Adrenal gland (tissue), 12 donors: ENCODE measurements around the gene C19orf25. TPM values are rescaled to one million over a fixed set of nuclear protein-coding genes. Genes with fewer than 3 reads are reported as not detected.

ENCODE experiments used
- DNase-seq, 7 donors: peaks; one replicate each; pipeline ENCODE4 v3.0.0-alpha.2; 2019 to 2020
- H3K27ac ChIP-seq, 5 donors: fragments of 200-600 bp; sonication (generic) in 4 of 5; 1 replicate in 3 of 5; 2 replicates in 2 of 5; pipeline versions ENCODE4 v1.5.1 to v1.8.0; 2016 to 2020; ENCODE audit warnings: mild to moderate bottlenecking in 1 of 5
- H3K27me3 ChIP-seq: fragments of 200-600 bp; 2 replicates; pipeline ENCODE4 v1.8.0; 2021
- H3K36me3 ChIP-seq, 2 donors: fragments of 200-600 bp; replicated peaks in 1 of 2; 1 replicate in 1 of 2; 2 replicates in 1 of 2; pipeline versions ENCODE4 v1.5.1 to v1.8.0; 2018 to 2022
- H3K4me1 ChIP-seq, 2 donors: fragments of 200-600 bp; replicated peaks in 1 of 2; 1 replicate in 1 of 2; 2 replicates in 1 of 2; pipeline versions ENCODE4 v1.5.1 to v1.8.0; 2018 to 2021
- H3K4me3 ChIP-seq, 4 donors: fragments of 200-600 bp; sonication (generic) in 3 of 4; one replicate each; pipeline ENCODE4 v1.5.1; 2016 to 2018
- H3K9me3 ChIP-seq, 3 donors: fragments of 200-600 bp; sonication (generic) in 1 of 3; replicated peaks in 1 of 3; 1 replicate in 2 of 3; 2 replicates in 1 of 3; pipeline versions ENCODE4 v1.5.1 to v1.8.0; 2016 to 2021
- CTCF ChIP-seq, 6 experiments: fragments of 450-650 bp in 4 of 6; fragments of 200-600 bp in 2 of 6; sonication (generic) in 1 of 6; IDR thresholded peaks; 1 replicate in 5 of 6; 2 replicates in 1 of 6; pipeline versions ENCODE4 v1.5.1 to v1.8.0; 2016 to 2021; ENCODE audit warnings: antibody characterized with exemption in 6 of 6, mild to moderate bottlenecking in 2 of 6, moderate library complexity in 1 of 6
- POLR2A ChIP-seq, 2 donors: fragments of 450-650 bp; IDR thresholded peaks; one replicate each; pipeline ENCODE4 v1.6.1; 2017; ENCODE audit warnings: antibody characterized with exemption in 2 of 2, mild to moderate bottlenecking in 2 of 2, moderate library complexity in 1 of 2
- WGBS, 4 donors: extraction: QIAGEN DNeasy Blood & Tissue Kit in 2 of 4; methylation state at CpG; one replicate each; pipeline versions ENCODE4 v1.1.5 to v1.1.7; 2013 to 2017; 5-methylcytosine and 5-hydroxymethylcytosine counted together
- intact Hi-C, 2 donors: fragments of 100-400 bp; cut with DNase I; formaldehyde crosslinking; loops; one replicate each; pipeline versions ENCODE4 v1.14.1 to v1.15.0; 2022 to 2023
- polyA plus RNA-seq, 3 donors: library from polyadenylated mRNA; stranded (reverse); fragments of 200-250 nt in 2 of 3; fragments of 350-450 nt in 1 of 3; fragmentation: Illumina TruSeq in 1 of 3; extraction: RNeasy Lipid Tissue Mini Kit (QIAGEN cat#74804) in 1 of 3; gene quantifications; one replicate each; pipeline ENCODE4 v1.2.3, GENCODE V29; 2013 to 2014
- total RNA-seq, 9 donors: library from RNA; depleted of rRNA in 4 of 9; stranded (reverse); fragments of >200 nt in 4 of 9; fragments of 120-200 nt in 1 of 9; fragmentation: NEBNext Ultra II Directional in 1 of 9; extraction: Animal tissue kit (Norgen Biotek cat#: 25700) in 1 of 9; gene quantifications; one replicate each; pipeline versions ENCODE4 v1.1.0 to v1.2.4, GENCODE V29; 2013 to 2023
- donor health status: healthy with polysubstance abuse.
- donor health status: Bipolar disorder and iron deficiency.
- donor health status: DM: yes; HTN: yes; CAD: no.
- donor health status: DM: no; HTN: no; CAD: no.
- donor health status: DM: no; HTN: no; CAD: no.
- donor health status: DM: yes; HTN: yes; CAD: no.

The C19orf25 gene
- total and polyA plus RNA-seq, 12 donors, result 6.0 to 60.4 (median 34.7) TPM

- Histone ChIP-seq H3K4me3 (peak overlapping the region in 1 of 4 donors; percentile 35), H3K36me3 (no peaks in the 10 kb centered on the region), H3K9me3 (no peaks in the 10 kb centered on the region), H3K27ac (peak overlapping the region in 1 of 5 donors; percentile 2), H3K4me1 (peaks cover 20 to 51% of the 10 kb centered on the region in 2 donors), H3K27me3 (peaks cover 77% of the 10 kb centered on the region)
- WGBS, 4 donors, result 1 to 3% (median 3%) methylated on average over 24 to 67 of the region's 67 CpGs; no CpG with 5 or more reads in 1 of the 4 donors
- TF ChIP-seq POLR2A (IDR thresholded peaks at IDR 0.05) (no peak), CTCF (IDR thresholded peaks at IDR 0.05) (no peak)
- intact Hi-C loops, result no loop called here
- DNase-seq, result peak in 1 of 7 donors; percentile 76
These were observed 8.6 kb downstream of the C19orf25 start for GRCh38 chr19:1470305-1471009.

- Histone ChIP-seq H3K4me1 (peaks cover 20 to 56% of the 10 kb centered on the region in 2 donors), H3K27me3 (peaks cover 77% of the 10 kb centered on the region), H3K27ac (peak overlapping the region in 1 of 5 donors; percentile 2), H3K36me3 (no peaks in the 10 kb centered on the region), H3K9me3 (no peaks in the 10 kb centered on the region), H3K4me3 (peak overlapping the region in 1 of 4 donors; percentile 35)
- DNase-seq, result no peak
- intact Hi-C loops, result no loop called here
- 0 to 10% (median 5%) methylated on average over 5 to 22 of the region's 22 CpGs for WGBS, 4 donors
- TF ChIP-seq POLR2A (IDR thresholded peaks at IDR 0.05), result no peak
- TF ChIP-seq CTCF (IDR thresholded peaks at IDR 0.05), result no peak
These were observed 9.0 kb downstream of the C19orf25 start for GRCh38 chr19:1470055-1470304.

- no peak for DNase-seq
- no peak for TF ChIP-seq CTCF (IDR thresholded peaks at IDR 0.05)
- no peak for TF ChIP-seq POLR2A (IDR thresholded peaks at IDR 0.05)
- Histone ChIP-seq H3K27ac (peak overlapping the region in 1 of 5 donors; percentile 2), H3K4me1 (peaks cover 20 to 56% of the 10 kb centered on the region in 2 donors), H3K36me3 (no peaks in the 10 kb centered on the region), H3K4me3 (peak overlapping the region in 1 of 4 donors; percentile 15), H3K27me3 (peaks cover 77% of the 10 kb centered on the region), H3K9me3 (no peaks in the 10 kb centered on the region)
- intact Hi-C loops, result no loop called here
- 0 to 6% (median 4%) methylated on average over 3 to 117 of the region's 117 CpGs for WGBS, 4 donors
These were observed 9.6 kb downstream of the C19orf25 start for GRCh38 chr19:1469255-1470054.

GRCh38 chr19:1468821-1469254 is 10.2 kb downstream of the C19orf25 start:
- intact Hi-C loops, result no loop called here
- peaks cover 75% of the 10 kb centered on the region for H3K27me3 ChIP-seq
- no peak overlapping the region for H3K27ac ChIP-seq
- H3K4me1 ChIP-seq, result peaks cover 15 to 51% of the 10 kb centered on the region in 2 donors
- 5 to 8% (median 6%) methylated on average over 13 to 47 of the region's 47 CpGs; no CpG with 5 or more reads in 1 of the 4 donors for WGBS, 4 donors
- H3K36me3 ChIP-seq, result no peaks in the 10 kb centered on the region
- H3K4me3 ChIP-seq, result peak overlapping the region in 1 of 4 donors; percentile 15
- DNase-seq, result peak in 1 of 7 donors; percentile 52
- TF ChIP-seq CTCF (IDR thresholded peaks at IDR 0.05), result no peak
- TF ChIP-seq POLR2A (IDR thresholded peaks at IDR 0.05), result no peak
- no peaks in the 10 kb centered on the region for H3K9me3 ChIP-seq
